Measurements from ENCODE around the gene GGA3.
"Not testable (repeated sequence)": the region's sequence is repeated elsewhere in the genome, so short reads cannot be mapped to it uniquely, and the experiment has no call there.

Gene GGA3

GRCh38 chr17:75261336-75262111, at the start of gene GGA3, which contains the start of gene MRPS7:
Gene GGA3 (minus strand): TSS chr17:75261606. CDS start chr17:75261587, 19 bp downstream.
Gene MRPS7 (plus strand): TSS chr17:75261879. CDS start chr17:75261901, 22 bp downstream.
- DNase-seq = peak; percentile 83

GRCh38 chr17:75308732-75309629, 47.6 kb upstream of the GGA3 start:
- no peak for DNase-seq

- DNase-seq = no peak
Observed at GRCh38 chr17:75307957-75308731, 46.7 kb upstream of the GGA3 start.

- DNase-seq = no peak
Observed at GRCh38 chr17:75301502-75302206, 40.2 kb upstream of the GGA3 start.

- DNase-seq = no peak
Observed at GRCh38 chr17:75301049-75301448, 39.6 kb upstream of the GGA3 start.

- DNase-seq = no peak
Observed at GRCh38 chr17:75300280-75300679, 38.9 kb upstream of the GGA3 start.

GRCh38 chr17:75295201-75296158, 34.1 kb upstream of the GGA3 start:
- no peak for DNase-seq

GRCh38 chr17:75292810-75293448, 31.5 kb upstream of the GGA3 start:
- not testable (repeated sequence) for DNase-seq

- no peak for DNase-seq
Observed at GRCh38 chr17:75289832-75290337, 28.5 kb upstream of the GGA3 start.

GRCh38 chr17:75289115-75289831, 27.9 kb upstream of the GGA3 start, which contains the start of gene SLC25A19:
Gene SLC25A19 (minus strand): TSS chr17:75289433. CDS start chr17:75286764, 2,669 bp downstream.
- DNase-seq = peak; percentile 97

- DNase-seq = peak; percentile 31
Observed at GRCh38 chr17:75288770-75289114, 27.3 kb upstream of the GGA3 start.

- no peak for DNase-seq
Observed at GRCh38 chr17:75288359-75288758, 27.0 kb upstream of the GGA3 start.

GRCh38 chr17:75287221-75287620, 25.8 kb upstream of the GGA3 start:
- no peak for DNase-seq

- no peak for DNase-seq
Observed at GRCh38 chr17:75285123-75285522, 23.7 kb upstream of the GGA3 start.

GRCh38 chr17:75280189-75280588, 18.8 kb upstream of the GGA3 start:
- not testable (repeated sequence) for DNase-seq

GRCh38 chr17:75277664-75278071, 16.3 kb upstream of the GGA3 start:
- no peak for DNase-seq

GRCh38 chr17:75273977-75274708, 12.7 kb upstream of the GGA3 start:
- no peak for DNase-seq

GRCh38 chr17:75272848-75273184, 11.4 kb upstream of the GGA3 start:
- no peak for DNase-seq
